Trophoblast cell (in vitro differentiated cells and primary cell): Measurements from ENCODE around the gene NSD1.

ENCODE experiments used
- DNase-seq, 2 donors: peaks; one replicate each; pipeline ENCODE4 v3.0.0-alpha.2; 2016
- H2AFZ ChIP-seq: 2 replicates; pipeline ENCODE4 v1.6.1; 2013; ENCODE audit warnings: low read length, moderate library complexity, mild to moderate bottlenecking; ENCODE audit not compliant: insufficient read depth, poor library complexity
- H2AK5ac ChIP-seq: 2 replicates; pipeline ENCODE4 v1.6.1; 2013; ENCODE audit warnings: mild to moderate bottlenecking, low read length
- H2BK120ac ChIP-seq: 2 replicates; pipeline ENCODE4 v1.6.1; 2013; ENCODE audit warnings: low read length, mild to moderate bottlenecking, moderate library complexity; ENCODE audit not compliant: insufficient read depth, poor library complexity
- H2BK12ac ChIP-seq: 2 replicates; pipeline ENCODE4 v1.6.1; 2013; ENCODE audit warnings: mild to moderate bottlenecking, low read length, moderate library complexity
- H2BK5ac ChIP-seq: 2 replicates; pipeline ENCODE4 v1.6.1; 2013; ENCODE audit warnings: low read length, low read depth, moderate library complexity, mild to moderate bottlenecking; ENCODE audit not compliant: poor library complexity
- H3K14ac ChIP-seq: 2 replicates; pipeline ENCODE4 v1.6.1; 2013; ENCODE audit warnings: mild to moderate bottlenecking, low read length
- H3K18ac ChIP-seq: 2 replicates; pipeline ENCODE4 v1.6.1; 2013; ENCODE audit warnings: mild to moderate bottlenecking, low read length
- H3K23ac ChIP-seq: 2 replicates; pipeline ENCODE4 v1.6.1; 2013; ENCODE audit warnings: low read length
- H3K27ac ChIP-seq: 2 replicates; pipeline ENCODE4 v1.5.1; 2013; ENCODE audit warnings: low read depth, mild to moderate bottlenecking, inconsistent platforms, low read length, moderate library complexity
- H3K27me3 ChIP-seq: 2 replicates; pipeline ENCODE4 v1.6.1; 2013; ENCODE audit warnings: inconsistent platforms, mild to moderate bottlenecking, low read length, moderate library complexity; ENCODE audit not compliant: insufficient read depth
- H3K36me3 ChIP-seq, 2 experiments: 1 replicate in 1 of 2; 2 replicates in 1 of 2; pipeline ENCODE4 v1.6.1; 2013; ENCODE audit warnings: low read length in 2 of 2, mild to moderate bottlenecking in 2 of 2, moderate library complexity in 1 of 2; ENCODE audit not compliant: insufficient read depth in 2 of 2, control insufficient read depth in 1 of 2
- H3K4ac ChIP-seq: 2 replicates; pipeline ENCODE4 v1.6.1; 2013; ENCODE audit warnings: low read depth, mild to moderate bottlenecking, low read length, moderate library complexity
- H3K4me1 ChIP-seq, 2 experiments: 1 replicate in 1 of 2; 2 replicates in 1 of 2; pipeline ENCODE4 v1.6.1; 2013; ENCODE audit warnings: low read length in 2 of 2, mild to moderate bottlenecking in 2 of 2, moderate library complexity in 1 of 2; ENCODE audit not compliant: insufficient read depth in 2 of 2, control insufficient read depth in 1 of 2
- H3K4me2 ChIP-seq: 2 replicates; pipeline ENCODE4 v1.6.1; 2013; ENCODE audit warnings: inconsistent platforms, mild to moderate bottlenecking, low read length, moderate library complexity
- H3K4me3 ChIP-seq: 2 replicates; pipeline ENCODE4 v1.5.1; 2013; ENCODE audit warnings: mild to moderate bottlenecking, low read depth, low read length, inconsistent platforms
- H3K79me1 ChIP-seq: one replicate; pipeline ENCODE4 v1.6.1; 2013; ENCODE audit warnings: low read length
- H3K79me2 ChIP-seq: 2 replicates; pipeline ENCODE4 v1.6.1; 2013; ENCODE audit warnings: low read length, mild to moderate bottlenecking; ENCODE audit not compliant: control insufficient read depth, insufficient read depth, poor library complexity
- H3K9ac ChIP-seq: 2 replicates; pipeline ENCODE4 v1.6.1; 2013; ENCODE audit warnings: mild to moderate bottlenecking, low read length
- H3K9me3 ChIP-seq: 2 replicates; pipeline ENCODE4 v1.6.1; 2013; ENCODE audit warnings: low read depth, mild to moderate bottlenecking, control low read depth, inconsistent platforms, low read length; ENCODE audit not compliant: insufficient read depth
- H4K12ac ChIP-seq: 2 replicates; pipeline ENCODE4 v1.6.1; 2013; ENCODE audit warnings: low read depth, mild to moderate bottlenecking, low read length, moderate library complexity
- H4K8ac ChIP-seq: 2 replicates; pipeline ENCODE4 v1.6.1; 2013; ENCODE audit warnings: low read depth, mild to moderate bottlenecking, low read length, moderate library complexity
- H4K91ac ChIP-seq: one replicate; pipeline ENCODE4 v1.6.1; 2013; ENCODE audit warnings: low read depth, mild to moderate bottlenecking, low read length, moderate library complexity
- WGBS: extraction: QIAGEN DNeasy Blood & Tissue Kit; methylation state at CpG from one replicate; pipeline ENCODE4 v1.1.7; 2013; ENCODE audit warnings: missing lambda C conversion rate; ENCODE audit not compliant: insufficient read length, insufficient coverage; ENCODE audit errors: extremely low coverage; 5-methylcytosine and 5-hydroxymethylcytosine counted together

Gene NSD1

DNA sequence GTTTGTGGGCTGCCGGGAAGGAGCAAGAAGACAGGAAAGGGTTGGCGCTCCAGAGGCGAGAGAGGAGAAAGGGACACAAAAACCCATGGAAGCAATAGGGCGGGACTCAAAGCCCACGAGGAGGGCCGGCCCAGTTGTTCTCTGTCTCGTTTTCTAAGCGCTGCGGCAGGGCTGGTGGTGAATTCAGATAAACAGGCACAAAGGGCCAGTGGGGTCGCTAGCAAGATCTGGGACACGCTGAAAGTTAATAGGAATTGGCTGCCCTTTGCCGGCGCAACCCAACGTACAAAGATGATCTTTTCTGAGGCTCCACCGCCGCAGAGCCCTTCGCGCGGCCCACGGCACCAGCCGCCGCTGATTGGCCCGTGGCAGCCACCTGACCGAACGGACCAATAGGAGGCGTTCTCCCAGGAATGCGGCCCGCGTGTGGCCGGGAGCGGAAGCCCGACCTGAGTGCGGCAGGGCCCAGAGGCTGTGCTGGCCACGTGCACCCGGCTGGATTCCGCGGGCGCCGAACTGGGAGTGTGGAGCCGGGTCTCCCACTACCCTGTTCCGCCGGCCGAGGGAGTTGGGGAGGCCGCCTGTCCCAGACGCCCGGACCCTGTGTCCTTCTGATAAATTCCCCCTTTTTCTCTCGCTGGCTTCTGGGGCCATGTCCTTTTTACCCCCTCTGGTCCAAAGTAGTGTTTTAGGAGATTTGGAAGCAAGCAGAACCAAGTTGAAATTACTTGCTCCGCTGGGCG lies 16.8 kb upstream of the NSD1 start:
- no peak overlapping the region for H3K4me3 ChIP-seq
- no CpG with 5 or more reads among the region's 49 CpGs for WGBS
- peak overlapping the region; percentile 90 for H4K8ac ChIP-seq

GRCh38 chr5:177117441-177118045 lies 16.0 kb upstream of the NSD1 start:
- Histone ChIP-seq H3K4me1 (peaks cover 0 to 6% of the 10 kb centered on the region in 2 experiments), H3K27me3 (no peaks in the 10 kb centered on the region), H3K18ac (no peak overlapping the region), H3K4me3 (no peak overlapping the region), H3K27ac (no peak overlapping the region), H3K36me3 (no peaks in the 10 kb centered on the region), H3K9me3 (no peaks in the 10 kb centered on the region), H4K12ac (no peak overlapping the region), H3K4me2 (no peak overlapping the region), H2BK12ac (no peak overlapping the region), H2AK5ac (no peak overlapping the region), H4K8ac (no peak overlapping the region), H2AFZ (no peak overlapping the region), H3K79me2 (no peaks in the 10 kb centered on the region), H4K91ac (no peak overlapping the region), H2BK5ac (no peak overlapping the region), H3K4ac (no peak overlapping the region), H2BK120ac (no peak overlapping the region), H3K14ac (no peak overlapping the region), H3K9ac (no peak overlapping the region), H3K23ac (no peak overlapping the region), H3K79me1 (peaks cover 6% of the 10 kb centered on the region)
- DNase-seq: no peak
- WGBS: no CpG with 5 or more reads among the region's 30 CpGs

More for the DNA sequence above, 16.8 kb upstream of the NSD1 start:
- no peaks in the 10 kb centered on the region for H3K27me3 ChIP-seq
- H3K4ac ChIP-seq: no peak overlapping the region
- no peaks in the 10 kb centered on the region for H3K79me2 ChIP-seq
- peaks cover 6% of the 10 kb centered on the region for H3K79me1 ChIP-seq
- H3K9ac ChIP-seq: no peak overlapping the region
- no peak overlapping the region for H3K18ac ChIP-seq
- H2BK5ac ChIP-seq: no peak overlapping the region
- H3K4me1 ChIP-seq: peaks cover 0 to 6% of the 10 kb centered on the region in 2 experiments
- no peak overlapping the region for H3K23ac ChIP-seq
- H3K14ac ChIP-seq: peak overlapping the region; percentile 43
- H3K27ac ChIP-seq: no peak overlapping the region
- no peak overlapping the region for H4K91ac ChIP-seq
- no peak overlapping the region for H2AK5ac ChIP-seq
- DNase-seq: peak; percentile 88 to 94
- H4K12ac ChIP-seq: peak overlapping the region; percentile 66
- peak overlapping the region; percentile 32 for H3K4me2 ChIP-seq
- peak overlapping the region; percentile 53 for H2AFZ ChIP-seq
- no peak overlapping the region for H2BK120ac ChIP-seq
- no peak overlapping the region for H2BK12ac ChIP-seq
- H3K36me3 ChIP-seq: no peaks in the 10 kb centered on the region
- H3K9me3 ChIP-seq: no peaks in the 10 kb centered on the region

GRCh38 chr5:177122566-177122965 lies 11.0 kb upstream of the NSD1 start:
- no peak overlapping the region for H4K91ac ChIP-seq

DNA sequence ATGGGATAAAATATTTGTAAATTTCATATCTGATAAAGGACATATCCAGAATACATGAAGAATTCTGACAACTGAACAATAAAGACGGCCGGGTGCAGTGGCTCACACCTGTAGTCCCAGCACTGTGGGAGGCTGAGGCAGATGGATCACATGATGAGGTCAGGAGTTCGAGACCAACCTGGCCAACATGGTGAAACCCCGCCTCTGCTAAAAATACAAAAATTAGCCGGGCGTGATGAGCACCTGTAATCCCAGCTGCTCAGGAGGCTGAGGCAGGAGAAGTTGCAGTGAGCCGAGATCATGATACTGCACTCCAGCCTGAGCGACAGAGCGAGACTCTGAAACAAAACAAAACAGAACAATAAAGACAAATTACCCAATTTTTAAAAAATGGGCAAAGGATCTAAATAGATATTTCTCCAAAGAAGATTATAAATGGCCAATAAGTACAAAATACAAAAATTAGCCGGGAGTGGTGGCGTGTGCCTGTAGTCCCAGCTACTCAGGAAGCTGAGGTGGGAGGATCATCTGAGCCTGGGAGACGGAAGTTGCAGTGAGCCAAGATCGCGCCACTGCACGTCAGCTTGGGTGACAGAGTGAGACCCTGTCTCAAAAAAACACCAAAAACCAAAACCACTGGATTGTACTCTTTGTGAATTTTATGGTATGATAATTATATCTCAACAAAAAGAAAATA lies 9.6 kb upstream of the NSD1 start:
- no peak overlapping the region for H4K12ac ChIP-seq
- H3K9ac ChIP-seq: no peak overlapping the region
- H3K27me3 ChIP-seq: no peaks in the 10 kb centered on the region
- H3K14ac ChIP-seq: no peak overlapping the region
- H2AFZ ChIP-seq: no peak overlapping the region
- no peak overlapping the region for H2BK5ac ChIP-seq
- no peaks in the 10 kb centered on the region for H3K79me1 ChIP-seq
- H3K79me2 ChIP-seq: no peaks in the 10 kb centered on the region
- no peak overlapping the region for H2BK120ac ChIP-seq
- H3K36me3 ChIP-seq: no peaks in the 10 kb centered on the region
- H3K23ac ChIP-seq: no peak overlapping the region
- no peak overlapping the region for H4K91ac ChIP-seq
- no peak overlapping the region for H3K4me3 ChIP-seq
- H3K9me3 ChIP-seq: peaks cover 2% of the 10 kb centered on the region
- H3K4ac ChIP-seq: no peak overlapping the region
- H4K8ac ChIP-seq: no peak overlapping the region
- H3K27ac ChIP-seq: no peak overlapping the region
- H3K4me2 ChIP-seq: no peak overlapping the region
- WGBS: no CpG with 5 or more reads among the region's 15 CpGs
- no peaks in the 10 kb centered on the region for H3K4me1 ChIP-seq
- no peak overlapping the region for H2BK12ac ChIP-seq
- DNase-seq: no peak
- H3K18ac ChIP-seq: no peak overlapping the region
- H2AK5ac ChIP-seq: no peak overlapping the region

More at GRCh38 chr5:177122566-177122965, 11.0 kb upstream of the NSD1 start:
- no peaks in the 10 kb centered on the region for H3K36me3 ChIP-seq
- H3K27ac ChIP-seq: no peak overlapping the region
- no peak for DNase-seq
- H3K27me3 ChIP-seq: no peaks in the 10 kb centered on the region
- H3K9me3 ChIP-seq: no peaks in the 10 kb centered on the region
- no peak overlapping the region for H3K14ac ChIP-seq
- H2BK5ac ChIP-seq: no peak overlapping the region
- no peak overlapping the region for H3K23ac ChIP-seq
- no CpG with 5 or more reads among the region's 5 CpGs for WGBS
- H3K79me1 ChIP-seq: no peaks in the 10 kb centered on the region
- H2BK12ac ChIP-seq: no peak overlapping the region
- no peak overlapping the region for H4K8ac ChIP-seq
- H4K12ac ChIP-seq: no peak overlapping the region
- H3K9ac ChIP-seq: no peak overlapping the region
- H2AK5ac ChIP-seq: no peak overlapping the region
- H3K4me3 ChIP-seq: no peak overlapping the region
- H3K4ac ChIP-seq: no peak overlapping the region
- no peaks in the 10 kb centered on the region for H3K4me1 ChIP-seq
- H3K79me2 ChIP-seq: no peaks in the 10 kb centered on the region
- no peak overlapping the region for H2AFZ ChIP-seq
- no peak overlapping the region for H2BK120ac ChIP-seq
- H3K4me2 ChIP-seq: no peak overlapping the region
- no peak overlapping the region for H3K18ac ChIP-seq
